HG02943 (cell line): ENCODE results near the gene BAIAP2L2.
"Not testable (repeated sequence)": the region's sequence is repeated elsewhere in the genome, so short reads cannot be mapped to it uniquely, and the experiment has no call there.

Experiments
- ATAC-seq: cut with Tn5 transposase; IDR thresholded peaks from one replicate; pipeline ENCODE4 v1.9.1; 2021; ENCODE audit warnings: mild to moderate bottlenecking, low read depth, moderate library complexity; ENCODE audit not compliant: unreplicated experiment

The BAIAP2L2 gene

GRCh38 chr22:38129856-38130255 is 19.4 kb upstream of the BAIAP2L2 start:
- no peak for ATAC-seq

GRCh38 chr22:38129021-38129420 is 18.5 kb upstream of the BAIAP2L2 start:
- no peak for ATAC-seq

GRCh38 chr22:38127869-38128268 is 17.4 kb upstream of the BAIAP2L2 start:
- ATAC-seq, result no peak

GRCh38 chr22:38126928-38127668 is 16.6 kb upstream of the BAIAP2L2 start:
- ATAC-seq, result no peak

GRCh38 chr22:38125751-38126201 is 15.3 kb upstream of the BAIAP2L2 start:
- ATAC-seq, result no peak

- ATAC-seq, result no peak
Observed at GRCh38 chr22:38125038-38125610, 14.6 kb upstream of the BAIAP2L2 start.

- ATAC-seq, result no peak
Observed at GRCh38 chr22:38124236-38124974, 13.9 kb upstream of the BAIAP2L2 start.

GRCh38 chr22:38122616-38123015 is 12.1 kb upstream of the BAIAP2L2 start:
- ATAC-seq, result no peak

- no peak for ATAC-seq
Observed at GRCh38 chr22:38120359-38121110, 10.1 kb upstream of the BAIAP2L2 start.

- ATAC-seq, result not testable (repeated sequence)
Observed at GRCh38 chr22:38118747-38119146, 8.3 kb upstream of the BAIAP2L2 start.

- ATAC-seq, result no peak
Observed at GRCh38 chr22:38118182-38118581, 7.7 kb upstream of the BAIAP2L2 start.

GRCh38 chr22:38117556-38117955 is 7.1 kb upstream of the BAIAP2L2 start:
- not testable (repeated sequence) for ATAC-seq

GRCh38 chr22:38115423-38116205 is 5.1 kb upstream of the BAIAP2L2 start:
- ATAC-seq, result no peak

- ATAC-seq, result no peak
Observed at GRCh38 chr22:38114484-38115398, 4.3 kb upstream of the BAIAP2L2 start.

GRCh38 chr22:38112381-38112780 is 1.9 kb upstream of the BAIAP2L2 start:
- no peak for ATAC-seq

GRCh38 chr22:38111925-38112355 is 1.5 kb upstream of the BAIAP2L2 start:
- ATAC-seq, result no peak

- ATAC-seq, result no peak
Observed at GRCh38 chr22:38110863-38111852, 674 bp upstream of the BAIAP2L2 start.
